Calu3 (cell line): ENCODE results near the gene IL23R. TPM values are rescaled to one million over a fixed set of nuclear protein-coding genes. Genes with fewer than 3 reads are reported as not detected.

Experiments used
- BruUV-seq: library from RNA; stranded (reverse); fragments of 400-500 nt; replicated peaks from 2 replicates; lab custom pipeline; 2021; lab: Mats Ljungman, UMichigan
- CTCF ChIA-PET: fragments of 300-600 bp; sonication (Branson Sonifier 250); formaldehyde crosslinking; loops from one replicate; lab custom pipeline; 2022; ENCODE audit warnings: antibody characterized with exemption; lab: Charles Lee
- DNase-seq: peaks from one replicate; pipeline ENCODE4 v3.0.0; 2022
- H3K27ac Mint-ChIP-seq: one replicate; pipeline ENCODE4 v1.8.0; 2022; ENCODE audit warnings: mixed read lengths; ENCODE audit not compliant: unreplicated experiment
- H3K27me3 Mint-ChIP-seq: one replicate; pipeline ENCODE4 v1.8.0; 2022; ENCODE audit warnings: mixed read lengths; ENCODE audit not compliant: unreplicated experiment
- H3K36me3 Mint-ChIP-seq: one replicate; pipeline ENCODE4 v1.8.0; 2022; ENCODE audit warnings: mild to moderate bottlenecking, moderate library complexity, mixed read lengths; ENCODE audit not compliant: insufficient read depth, unreplicated experiment
- H3K4me1 Mint-ChIP-seq: one replicate; pipeline ENCODE4 v1.8.0; 2022; ENCODE audit warnings: mild to moderate bottlenecking, low read depth, mixed read lengths; ENCODE audit not compliant: unreplicated experiment
- H3K4me3 Mint-ChIP-seq: one replicate; pipeline ENCODE4 v1.8.0; 2022; ENCODE audit warnings: mild to moderate bottlenecking, low read depth, moderate library complexity, mixed read lengths; ENCODE audit not compliant: unreplicated experiment
- H3K9me3 Mint-ChIP-seq: one replicate; pipeline ENCODE4 v1.8.0; 2022; ENCODE audit warnings: low read depth, mixed read lengths; ENCODE audit not compliant: unreplicated experiment
- CTCF ChIP-seq: fragments of 200-600 bp; IDR thresholded peaks from one replicate; pipeline ENCODE4 v1.8.0; 2022; ENCODE audit warnings: antibody characterized with exemption; ENCODE audit not compliant: unreplicated experiment
- intact Hi-C: fragments of 100-400 bp; cut with micrococcal nuclease; formaldehyde crosslinking; loops from one replicate; pipeline ENCODE4 v1.10.0; 2022; ENCODE audit not compliant: unreplicated experiment
- total RNA-seq: library from RNA; stranded (reverse); gene quantifications from 2 replicates; pipeline ENCODE4 v1.2.3, GENCODE V29; 2022

The IL23R gene
- total RNA-seq, 1 experiment from 2014 or later, result not detected

GRCh38 chr1:67192902-67193301, 26.6 kb downstream of the IL23R start:
- BruUV-seq, result no TSS peak
- H3K9me3 Mint-ChIP-seq, result no peaks in the 10 kb centered on the region

GRCh38 chr1:67193704-67194103, 27.4 kb downstream of the IL23R start:
- CTCF ChIA-PET, result no interaction called here
- no peaks in the 10 kb centered on the region for H3K4me1 Mint-ChIP-seq
- DNase-seq, result no peak
- H3K27ac Mint-ChIP-seq, result no peak overlapping the region
- H3K36me3 Mint-ChIP-seq, result no peaks in the 10 kb centered on the region
- no peak overlapping the region for H3K4me3 Mint-ChIP-seq
- H3K27me3 Mint-ChIP-seq, result peaks cover 16% of the 10 kb centered on the region
- intact Hi-C loops, result no loop called here
- TF ChIP-seq CTCF, result no peak
- no TSS peak for BruUV-seq
- H3K9me3 Mint-ChIP-seq, result no peaks in the 10 kb centered on the region

More at GRCh38 chr1:67192902-67193301, 26.6 kb downstream of the IL23R start:
- Mint-ChIP-seq H3K4me1 (no peaks in the 10 kb centered on the region), H3K4me3 (no peak overlapping the region), H3K27me3 (peaks cover 8% of the 10 kb centered on the region), H3K27ac (no peak overlapping the region), H3K36me3 (no peaks in the 10 kb centered on the region)
- intact Hi-C loops, result no loop called here
- DNase-seq, result no peak
- no peak for TF ChIP-seq CTCF
- CTCF ChIA-PET, result no interaction called here

GRCh38 chr1:67194209-67194863, 28.1 kb downstream of the IL23R start:
- no peak for DNase-seq
- no TSS peak for BruUV-seq
- no peak for TF ChIP-seq CTCF
- H3K9me3 Mint-ChIP-seq, result no peaks in the 10 kb centered on the region
- no peak overlapping the region for H3K4me3 Mint-ChIP-seq
- intact Hi-C loops, result no loop called here
- no peak overlapping the region for H3K27ac Mint-ChIP-seq
- CTCF ChIA-PET, result no interaction called here
- H3K4me1 Mint-ChIP-seq, result no peaks in the 10 kb centered on the region
- no peaks in the 10 kb centered on the region for H3K36me3 Mint-ChIP-seq
- peaks cover 20% of the 10 kb centered on the region for H3K27me3 Mint-ChIP-seq

- Mint-ChIP-seq H3K4me3 (no peak overlapping the region), H3K9me3 (no peaks in the 10 kb centered on the region), H3K4me1 (no peaks in the 10 kb centered on the region), H3K27me3 (peaks cover 20% of the 10 kb centered on the region), H3K27ac (no peak overlapping the region), H3K36me3 (no peaks in the 10 kb centered on the region)
- DNase-seq, result no peak
- no peak for TF ChIP-seq CTCF
- intact Hi-C loops, result no loop called here
- BruUV-seq, result no TSS peak
- CTCF ChIA-PET, result no interaction called here
Observed at GRCh38 chr1:67200755-67201154, 34.5 kb downstream of the IL23R start.
